ENCODE measurements around the gene BTBD7. TPM values are rescaled to one million over a fixed set of nuclear protein-coding genes. Genes with fewer than 3 reads are reported as not detected.

BTBD7 gene
- total RNA-seq, 2 donors from 2014 or later, result 16.3 to 25.1 TPM

- no peak for DNase-seq
- intact Hi-C loops (cut with DNase I), result no loop called here
- no peak overlapping the region for H3K27ac ChIP-seq
- no peaks in the 10 kb centered on the region for H3K27me3 ChIP-seq
- 93% methylated on average over 4 of the region's 4 CpGs for WGBS, 2 donors
- peaks cover 9% of the 10 kb centered on the region for H3K4me1 ChIP-seq
- no peak for TF ChIP-seq POLR2A (IDR thresholded peaks at IDR 0.05)
- TF ChIP-seq, protein P1, sequence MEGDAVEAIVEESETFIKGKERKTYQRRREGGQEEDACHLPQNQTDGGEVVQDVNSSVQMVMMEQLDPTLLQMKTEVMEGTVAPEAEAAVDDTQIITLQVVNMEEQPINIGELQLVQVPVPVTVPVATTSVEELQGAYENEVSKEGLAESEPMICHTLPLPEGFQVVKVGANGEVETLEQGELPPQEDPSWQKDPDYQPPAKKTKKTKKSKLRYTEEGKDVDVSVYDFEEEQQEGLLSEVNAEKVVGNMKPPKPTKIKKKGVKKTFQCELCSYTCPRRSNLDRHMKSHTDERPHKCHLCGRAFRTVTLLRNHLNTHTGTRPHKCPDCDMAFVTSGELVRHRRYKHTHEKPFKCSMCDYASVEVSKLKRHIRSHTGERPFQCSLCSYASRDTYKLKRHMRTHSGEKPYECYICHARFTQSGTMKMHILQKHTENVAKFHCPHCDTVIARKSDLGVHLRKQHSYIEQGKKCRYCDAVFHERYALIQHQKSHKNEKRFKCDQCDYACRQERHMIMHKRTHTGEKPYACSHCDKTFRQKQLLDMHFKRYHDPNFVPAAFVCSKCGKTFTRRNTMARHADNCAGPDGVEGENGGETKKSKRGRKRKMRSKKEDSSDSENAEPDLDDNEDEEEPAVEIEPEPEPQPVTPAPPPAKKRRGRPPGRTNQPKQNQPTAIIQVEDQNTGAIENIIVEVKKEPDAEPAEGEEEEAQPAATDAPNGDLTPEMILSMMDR (IDR thresholded peaks at IDR 0.05), result no peak
- ATAC-seq, result no peak
- no peaks in the 10 kb centered on the region for H3K36me3 ChIP-seq (replicated peaks in 1 of 2; ENCODE audit: insufficient read depth in 1 of 2, low read depth in 2 of 2)
- no peak overlapping the region for H3K4me3 ChIP-seq
- no peaks in the 10 kb centered on the region for H3K9me3 ChIP-seq
These were observed 4.4 kb upstream of the BTBD7 start for GRCh38 chr14:93337143-93337753.

DNA sequence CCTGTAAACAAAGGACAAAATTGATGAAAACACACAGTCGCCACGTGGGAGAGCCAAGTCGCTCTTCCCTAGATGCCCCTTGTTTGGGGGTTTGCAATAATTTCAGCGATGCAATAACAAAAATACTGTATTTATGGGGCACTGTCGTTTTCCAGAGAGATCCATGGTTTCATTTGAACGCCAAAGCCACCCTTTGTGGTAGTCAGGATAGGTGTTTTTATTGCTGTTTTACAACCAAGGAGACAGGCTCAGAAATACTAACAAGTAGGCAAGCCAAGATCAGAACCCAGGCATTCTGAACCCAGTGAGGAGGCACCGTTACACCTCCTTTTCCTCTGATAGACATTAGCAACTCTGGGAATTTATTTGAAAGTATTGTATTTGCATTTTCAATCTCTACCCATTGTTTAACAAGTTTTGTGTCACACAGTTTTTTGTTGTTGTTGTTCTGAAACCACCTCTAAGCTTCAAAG, 831 bp upstream of the BTBD7 start:
- WGBS, 2 donors, result 4 to 5% methylated on average over 7 of the region's 7 CpGs
- no peak for ATAC-seq
- intact Hi-C loops (cut with DNase I), result no loop called here
- Histone ChIP-seq H3K27me3 (no peaks in the 10 kb centered on the region), H3K36me3 (replicated peaks in 1 of 2; ENCODE audit: insufficient read depth in 1 of 2, low read depth in 2 of 2) (no peaks in the 10 kb centered on the region), H3K9me3 (no peaks in the 10 kb centered on the region), H3K27ac (peak overlapping the region; percentile 80 to 98 (median 94)), H3K4me1 (peaks cover 39% of the 10 kb centered on the region), H3K4me3 (peak overlapping the region; percentile 22 to 53)
- DNase-seq, result no peak
- TF ChIP-seq, protein P1 (IDR thresholded peaks at IDR 0.05), result no peak
- TF ChIP-seq POLR2A (IDR thresholded peaks at IDR 0.05), result no peak

DNA sequence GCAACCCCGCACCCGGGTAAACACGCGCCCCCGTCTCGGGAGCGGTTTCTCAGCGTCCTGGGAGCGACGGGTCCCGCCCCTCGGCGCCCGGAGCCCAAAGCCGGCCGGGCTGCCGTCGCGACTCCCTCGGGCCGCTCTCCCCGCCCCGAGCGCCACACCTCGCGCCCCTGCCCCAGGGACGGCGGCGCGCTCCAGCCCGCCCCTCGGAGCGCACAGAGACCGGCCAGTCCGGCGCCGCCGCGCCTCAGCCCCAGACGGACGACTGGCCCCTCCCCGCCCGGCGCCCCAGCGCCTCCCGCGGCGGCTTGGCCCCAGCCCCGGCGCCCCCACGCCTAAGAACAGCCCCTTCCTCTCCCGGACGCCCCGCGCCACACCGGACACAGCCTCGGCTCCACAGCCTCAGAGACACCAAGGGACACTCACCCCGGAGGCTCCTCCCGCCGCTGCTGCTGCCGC, 411 bp downstream of the BTBD7 start:
- Histone ChIP-seq H3K27me3 (no peaks in the 10 kb centered on the region), H3K4me1 (peaks cover 41% of the 10 kb centered on the region), H3K4me3 (peak overlapping the region; percentile 53 to 64), H3K27ac (peak overlapping the region; percentile 92 to 98 (median 97)), H3K36me3 (replicated peaks in 1 of 2; ENCODE audit: insufficient read depth in 1 of 2, low read depth in 2 of 2) (no peaks in the 10 kb centered on the region), H3K9me3 (no peaks in the 10 kb centered on the region)
- intact Hi-C loops (cut with DNase I), result no loop called here
- ATAC-seq (peak; percentile 76), DNase-seq (peak; percentile 66 to 80 (median 69))
- WGBS, 2 donors, result 0% methylated on average over 7 to 26 of the region's 61 CpGs
- TF ChIP-seq, protein P1 (IDR thresholded peaks at IDR 0.05), result no peak
- peak in 2 of 3 donors; percentile 54 to 60 for TF ChIP-seq POLR2A (IDR thresholded peaks at IDR 0.05)

DNA sequence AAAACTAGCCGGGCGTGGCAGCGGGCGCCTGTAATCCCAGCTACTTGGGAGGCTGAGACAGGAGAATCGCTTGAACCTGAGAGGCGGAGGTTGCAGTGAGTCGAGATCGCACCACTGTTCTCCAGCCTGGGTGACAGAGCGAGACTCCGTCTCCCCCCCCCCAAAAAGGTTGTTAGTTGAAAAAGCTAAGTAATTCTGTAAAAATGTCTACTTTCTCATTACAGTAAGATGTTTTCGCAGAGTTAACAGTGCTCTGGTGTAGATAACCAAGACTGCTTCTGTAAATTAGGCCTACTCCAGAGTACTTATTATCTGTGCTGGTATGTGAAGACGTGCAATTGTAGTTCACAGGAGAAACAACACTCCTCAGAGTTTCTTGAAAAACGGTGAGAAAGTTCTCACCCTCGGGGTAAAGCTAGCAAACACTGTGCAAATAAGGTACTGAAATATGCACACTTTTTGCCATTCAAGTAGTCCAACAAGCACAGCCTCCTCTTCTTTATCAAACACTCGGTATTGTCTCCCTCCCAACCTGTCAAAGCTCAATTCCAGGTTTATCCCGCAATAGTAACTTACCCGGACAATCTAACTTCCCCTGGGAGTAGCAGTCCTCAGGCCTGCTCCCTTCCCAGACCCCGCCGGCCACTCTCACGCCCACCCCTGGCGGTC, 974 bp downstream of the BTBD7 start:
- 25 to 31% methylated on average over 19 to 21 of the region's 21 CpGs for WGBS, 2 donors
- H3K9me3 ChIP-seq, result no peaks in the 10 kb centered on the region
- no peaks in the 10 kb centered on the region for H3K36me3 ChIP-seq (replicated peaks in 1 of 2; ENCODE audit: insufficient read depth in 1 of 2, low read depth in 2 of 2)
- no peaks in the 10 kb centered on the region for H3K27me3 ChIP-seq
- no peak for ATAC-seq
- intact Hi-C loops (cut with DNase I), result no loop called here
- TF ChIP-seq, protein P1 (IDR thresholded peaks at IDR 0.05), result no peak
- TF ChIP-seq POLR2A (IDR thresholded peaks at IDR 0.05), result no peak
- H3K4me1 ChIP-seq, result peaks cover 41% of the 10 kb centered on the region
- H3K4me3 ChIP-seq, result peak overlapping the region; percentile 53 to 64
- DNase-seq, result no peak
- peak overlapping the region; percentile 92 to 98 (median 97) for H3K27ac ChIP-seq
